ENCODE measurements around the gene SFXN5.

SFXN5 gene

DNA sequence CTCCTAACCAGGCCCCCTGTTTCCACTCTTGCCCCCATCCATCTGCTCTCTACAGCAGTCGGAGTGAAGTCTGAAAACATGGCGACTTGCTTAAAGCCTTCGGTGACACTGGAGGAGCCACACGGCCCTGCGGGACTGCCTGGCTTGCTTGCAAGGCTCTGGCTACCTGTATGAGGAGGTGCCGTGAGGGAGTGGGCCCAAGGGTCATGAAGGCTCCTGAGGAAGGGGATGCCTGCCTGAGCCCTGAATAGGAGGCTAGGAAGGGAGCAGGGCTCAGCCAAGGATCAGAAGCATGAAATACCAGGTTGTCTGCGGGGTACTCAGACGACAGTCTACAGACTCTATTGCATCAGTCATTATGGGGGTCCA is 78.8 kb downstream of the SFXN5 start:
- peaks cover 9% of the 10 kb centered on the region for H3K36me3 Mint-ChIP-seq
- H3K4me3 Mint-ChIP-seq: no peak overlapping the region
- H3K27me3 Mint-ChIP-seq: no peaks in the 10 kb centered on the region
- no peaks in the 10 kb centered on the region for H3K4me1 Mint-ChIP-seq (ENCODE audit: low read depth)
- H3K9me3 Mint-ChIP-seq (ENCODE audit: low read depth): no peaks in the 10 kb centered on the region
- H3K27ac Mint-ChIP-seq: no peak overlapping the region

GRCh38 chr2:72991980-72992733 is 79.4 kb downstream of the SFXN5 start:
- no peaks in the 10 kb centered on the region for H3K27me3 Mint-ChIP-seq
- peaks cover 8% of the 10 kb centered on the region for H3K36me3 Mint-ChIP-seq
- no peaks in the 10 kb centered on the region for H3K4me1 Mint-ChIP-seq (ENCODE audit: low read depth)
- no peaks in the 10 kb centered on the region for H3K9me3 Mint-ChIP-seq (ENCODE audit: low read depth)
- no peak overlapping the region for H3K27ac Mint-ChIP-seq
- no peak overlapping the region for H3K4me3 Mint-ChIP-seq

- Mint-ChIP-seq H3K9me3 (ENCODE audit: low read depth) (no peaks in the 10 kb centered on the region), H3K36me3 (peaks cover 6% of the 10 kb centered on the region), H3K4me1 (ENCODE audit: low read depth) (no peaks in the 10 kb centered on the region), H3K4me3 (no peak overlapping the region), H3K27me3 (no peaks in the 10 kb centered on the region), H3K27ac (no peak overlapping the region)
These were observed 80.1 kb downstream of the SFXN5 start for GRCh38 chr2:72991439-72991725.

GRCh38 chr2:72990695-72991438 is 80.6 kb downstream of the SFXN5 start:
- no peaks in the 10 kb centered on the region for H3K27me3 Mint-ChIP-seq
- H3K4me1 Mint-ChIP-seq (ENCODE audit: low read depth): no peaks in the 10 kb centered on the region
- no peak overlapping the region for H3K27ac Mint-ChIP-seq
- H3K4me3 Mint-ChIP-seq: no peak overlapping the region
- peaks cover 6% of the 10 kb centered on the region for H3K36me3 Mint-ChIP-seq
- H3K9me3 Mint-ChIP-seq (ENCODE audit: low read depth): no peaks in the 10 kb centered on the region

GRCh38 chr2:72989770-72990556 is 81.5 kb downstream of the SFXN5 start:
- no peaks in the 10 kb centered on the region for H3K9me3 Mint-ChIP-seq (ENCODE audit: low read depth)
- no peak overlapping the region for H3K27ac Mint-ChIP-seq
- no peak overlapping the region for H3K4me3 Mint-ChIP-seq
- H3K36me3 Mint-ChIP-seq: peaks cover 6% of the 10 kb centered on the region
- H3K27me3 Mint-ChIP-seq: no peaks in the 10 kb centered on the region
- H3K4me1 Mint-ChIP-seq (ENCODE audit: low read depth): no peaks in the 10 kb centered on the region

GRCh38 chr2:72988726-72989273 is 82.7 kb downstream of the SFXN5 start:
- H3K4me1 Mint-ChIP-seq (ENCODE audit: low read depth): no peaks in the 10 kb centered on the region
- no peak overlapping the region for H3K27ac Mint-ChIP-seq
- no peaks in the 10 kb centered on the region for H3K9me3 Mint-ChIP-seq (ENCODE audit: low read depth)
- H3K27me3 Mint-ChIP-seq: no peaks in the 10 kb centered on the region
- H3K36me3 Mint-ChIP-seq: peaks cover 7% of the 10 kb centered on the region
- no peak overlapping the region for H3K4me3 Mint-ChIP-seq

DNA sequence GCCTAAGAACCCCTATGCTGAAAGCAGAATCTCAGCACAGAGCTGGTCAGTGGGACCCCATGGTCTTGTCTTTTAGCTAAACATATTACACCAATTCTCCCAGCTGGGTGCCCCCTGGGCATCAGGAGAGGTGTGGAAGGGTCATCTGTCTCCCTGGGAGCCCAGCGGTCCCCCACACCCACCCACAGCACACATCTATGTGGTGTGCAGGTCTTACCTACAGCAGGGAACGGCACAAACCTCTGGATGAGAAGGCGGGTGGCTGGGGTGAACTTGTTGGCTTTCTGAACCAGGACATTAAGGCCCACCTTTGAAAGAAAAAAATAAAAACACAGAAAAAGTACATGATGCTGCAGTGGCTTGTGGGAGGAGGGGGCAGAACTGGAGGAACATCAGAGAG is 83.5 kb downstream of the SFXN5 start:
- H3K27ac Mint-ChIP-seq: no peak overlapping the region
- no peaks in the 10 kb centered on the region for H3K4me1 Mint-ChIP-seq (ENCODE audit: low read depth)
- no peaks in the 10 kb centered on the region for H3K9me3 Mint-ChIP-seq (ENCODE audit: low read depth)
- H3K4me3 Mint-ChIP-seq: no peak overlapping the region
- no peaks in the 10 kb centered on the region for H3K27me3 Mint-ChIP-seq
- H3K36me3 Mint-ChIP-seq: peaks cover 8% of the 10 kb centered on the region

GRCh38 chr2:72985891-72986683 is 85.4 kb downstream of the SFXN5 start:
- H3K27ac Mint-ChIP-seq: no peak overlapping the region
- H3K27me3 Mint-ChIP-seq: no peaks in the 10 kb centered on the region
- H3K36me3 Mint-ChIP-seq: peaks cover 13% of the 10 kb centered on the region
- H3K4me1 Mint-ChIP-seq (ENCODE audit: low read depth): no peaks in the 10 kb centered on the region
- H3K9me3 Mint-ChIP-seq (ENCODE audit: low read depth): no peaks in the 10 kb centered on the region
- H3K4me3 Mint-ChIP-seq: no peak overlapping the region

- H3K9me3 Mint-ChIP-seq (ENCODE audit: low read depth): no peaks in the 10 kb centered on the region
- no peaks in the 10 kb centered on the region for H3K27me3 Mint-ChIP-seq
- no peak overlapping the region for H3K27ac Mint-ChIP-seq
These were observed 86.4 kb downstream of the SFXN5 start for GRCh38 chr2:72985136-72985535.

DNA sequence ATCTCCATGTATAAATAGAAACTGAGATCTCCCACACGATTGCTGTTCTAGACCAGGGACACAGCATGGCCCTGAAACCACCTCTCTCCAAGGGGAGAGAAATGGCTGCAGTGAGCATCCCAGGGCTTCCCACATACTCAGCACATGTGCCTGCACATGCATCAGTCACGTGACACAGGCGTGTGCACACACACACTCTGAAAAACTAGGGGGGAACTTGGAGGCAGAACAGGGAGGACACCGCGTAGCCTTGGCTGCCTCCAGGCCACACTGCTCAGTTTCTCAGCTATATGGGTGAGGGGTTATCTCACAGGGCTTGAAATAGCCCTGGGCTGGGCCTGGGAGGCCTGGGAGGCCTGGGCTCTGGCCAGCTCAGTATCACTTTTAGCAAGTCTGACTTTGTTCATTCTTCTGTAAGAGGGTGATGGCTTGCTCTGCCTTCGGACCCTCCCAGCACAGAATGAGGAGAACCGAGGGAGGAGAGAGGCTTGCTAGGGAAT is 87.3 kb downstream of the SFXN5 start:
- H3K27me3 Mint-ChIP-seq: no peaks in the 10 kb centered on the region
- H3K36me3 Mint-ChIP-seq: peaks cover 9% of the 10 kb centered on the region
- H3K9me3 Mint-ChIP-seq (ENCODE audit: low read depth): no peaks in the 10 kb centered on the region
- no peak overlapping the region for H3K27ac Mint-ChIP-seq
- no peak overlapping the region for H3K4me3 Mint-ChIP-seq
- no peaks in the 10 kb centered on the region for H3K4me1 Mint-ChIP-seq (ENCODE audit: low read depth)

More at GRCh38 chr2:72985136-72985535, 86.4 kb downstream of the SFXN5 start:
- peaks cover 13% of the 10 kb centered on the region for H3K36me3 Mint-ChIP-seq
- no peaks in the 10 kb centered on the region for H3K4me1 Mint-ChIP-seq (ENCODE audit: low read depth)
- no peak overlapping the region for H3K4me3 Mint-ChIP-seq

GRCh38 chr2:72983500-72984161 is 87.9 kb downstream of the SFXN5 start:
- H3K4me1 Mint-ChIP-seq (ENCODE audit: low read depth): no peaks in the 10 kb centered on the region
- no peak overlapping the region for H3K4me3 Mint-ChIP-seq

DNA sequence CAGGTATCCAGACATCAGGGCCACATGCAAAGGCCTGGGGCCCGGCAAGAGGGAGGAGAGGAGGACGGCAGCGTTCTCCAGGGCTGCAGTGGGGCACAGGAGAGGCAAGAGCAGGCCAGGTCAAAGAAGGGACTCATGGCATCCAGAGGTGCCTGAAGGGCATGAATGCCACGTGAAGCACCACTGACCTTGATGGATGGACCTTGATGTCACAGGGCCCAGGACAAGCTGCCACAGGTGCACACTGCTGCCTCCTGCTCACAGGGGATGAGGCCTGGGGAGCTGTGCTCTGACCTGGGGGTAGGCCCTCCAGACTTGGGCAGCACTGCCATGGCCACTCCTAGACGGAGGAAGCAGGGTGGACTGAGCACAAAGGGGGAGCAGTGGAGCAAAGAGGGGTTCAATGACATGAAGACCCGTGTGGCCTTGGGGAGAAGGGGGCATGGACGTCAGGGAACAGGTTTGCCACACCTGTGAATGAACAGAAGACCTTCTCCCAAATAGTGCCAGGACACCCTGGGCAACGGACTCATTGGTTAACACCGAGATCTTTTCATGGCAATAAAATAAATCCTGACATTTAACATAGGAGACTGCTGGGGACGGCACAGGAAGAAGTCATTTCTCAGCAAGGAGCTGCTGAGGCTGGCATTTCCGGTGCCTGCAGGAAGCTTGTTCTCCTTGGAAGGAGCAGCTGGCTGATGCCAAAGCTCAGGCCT is 88.6 kb downstream of the SFXN5 start:
- no peak overlapping the region for H3K4me3 Mint-ChIP-seq
- H3K9me3 Mint-ChIP-seq (ENCODE audit: low read depth): no peaks in the 10 kb centered on the region
- H3K27ac Mint-ChIP-seq: no peak overlapping the region
- H3K4me1 Mint-ChIP-seq (ENCODE audit: low read depth): no peaks in the 10 kb centered on the region
- peaks cover 6% of the 10 kb centered on the region for H3K36me3 Mint-ChIP-seq
- no peaks in the 10 kb centered on the region for H3K27me3 Mint-ChIP-seq

More at GRCh38 chr2:72983500-72984161, 87.9 kb downstream of the SFXN5 start:
- Mint-ChIP-seq H3K27me3 (no peaks in the 10 kb centered on the region), H3K27ac (no peak overlapping the region), H3K36me3 (peaks cover 6% of the 10 kb centered on the region), H3K9me3 (ENCODE audit: low read depth) (no peaks in the 10 kb centered on the region)

DNA sequence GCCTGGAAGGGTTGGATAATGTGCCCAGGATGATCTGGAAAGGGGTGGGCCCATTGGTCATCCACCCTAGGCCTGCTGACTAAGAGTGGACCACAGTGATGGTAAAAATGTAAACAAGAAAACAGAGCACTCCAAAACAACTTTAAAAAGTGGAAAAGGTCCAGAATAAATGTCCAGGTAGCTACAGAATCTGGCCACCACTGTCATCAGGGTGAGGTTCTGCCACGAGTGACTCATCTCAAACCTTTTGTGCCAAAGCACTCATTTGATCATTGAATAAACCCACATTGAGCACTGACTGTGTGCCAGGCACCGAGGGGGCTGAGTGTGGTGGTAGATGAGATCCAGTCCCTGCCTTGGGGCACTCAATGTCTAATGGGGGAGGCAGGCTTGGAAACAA is 89.3 kb downstream of the SFXN5 start:
- Mint-ChIP-seq H3K9me3 (ENCODE audit: low read depth) (no peaks in the 10 kb centered on the region), H3K4me1 (ENCODE audit: low read depth) (no peaks in the 10 kb centered on the region), H3K36me3 (peaks cover 6% of the 10 kb centered on the region), H3K4me3 (no peak overlapping the region), H3K27ac (no peak overlapping the region), H3K27me3 (no peaks in the 10 kb centered on the region)

All from activated naive CD8-positive, alpha-beta T cell (primary cell).